Cardiac fibroblast (primary cell): Measurements from ENCODE around the gene FBXO5.

Source experiments
- DNase-seq, 2 donors: peaks; one replicate each; pipeline versions ENCODE4 v3.0.0 to v3.0.0-alpha.2; 2010; ENCODE audit warnings: low read depth in 2 of 2
- H3K4me3 ChIP-seq, 2 donors: replicated peaks in 1 of 2; 1 replicate in 1 of 2; 2 replicates in 1 of 2; pipeline ENCODE4 v1.5.1; 2011; ENCODE audit warnings: low read depth in 2 of 2, low read length in 2 of 2, mild to moderate bottlenecking in 2 of 2, moderate library complexity in 1 of 2
- TF ChIP-seq, protein P1 (sequence below): IDR thresholded peaks from one replicate; pipeline ENCODE4 v1.5.1; 2011; ENCODE audit warnings: low read depth, mild to moderate bottlenecking, low read length, inconsistent platforms

Gene FBXO5

DNA sequence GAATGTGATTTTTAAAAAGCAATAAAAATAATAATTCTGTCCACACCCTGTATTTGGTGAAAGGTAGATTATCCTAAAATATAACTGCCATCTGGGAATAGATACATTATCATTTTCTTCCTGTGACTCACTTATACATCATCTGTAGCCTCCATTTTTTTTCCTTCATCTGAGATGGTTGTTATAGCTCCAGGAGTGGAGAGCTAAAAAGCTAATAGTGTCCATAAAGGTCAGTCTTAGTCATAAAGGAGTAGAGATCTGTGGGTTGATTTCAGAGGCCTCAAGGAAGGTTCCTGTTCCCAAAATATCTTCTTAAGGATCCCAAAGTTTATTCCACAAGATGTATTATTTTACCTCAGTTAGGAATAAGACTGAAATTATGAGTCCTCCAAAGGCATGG, 41.1 kb downstream of the FBXO5 start:
- DNase-seq = no peak
- H3K4me3 ChIP-seq = no peak overlapping the region
- TF ChIP-seq, protein P1, sequence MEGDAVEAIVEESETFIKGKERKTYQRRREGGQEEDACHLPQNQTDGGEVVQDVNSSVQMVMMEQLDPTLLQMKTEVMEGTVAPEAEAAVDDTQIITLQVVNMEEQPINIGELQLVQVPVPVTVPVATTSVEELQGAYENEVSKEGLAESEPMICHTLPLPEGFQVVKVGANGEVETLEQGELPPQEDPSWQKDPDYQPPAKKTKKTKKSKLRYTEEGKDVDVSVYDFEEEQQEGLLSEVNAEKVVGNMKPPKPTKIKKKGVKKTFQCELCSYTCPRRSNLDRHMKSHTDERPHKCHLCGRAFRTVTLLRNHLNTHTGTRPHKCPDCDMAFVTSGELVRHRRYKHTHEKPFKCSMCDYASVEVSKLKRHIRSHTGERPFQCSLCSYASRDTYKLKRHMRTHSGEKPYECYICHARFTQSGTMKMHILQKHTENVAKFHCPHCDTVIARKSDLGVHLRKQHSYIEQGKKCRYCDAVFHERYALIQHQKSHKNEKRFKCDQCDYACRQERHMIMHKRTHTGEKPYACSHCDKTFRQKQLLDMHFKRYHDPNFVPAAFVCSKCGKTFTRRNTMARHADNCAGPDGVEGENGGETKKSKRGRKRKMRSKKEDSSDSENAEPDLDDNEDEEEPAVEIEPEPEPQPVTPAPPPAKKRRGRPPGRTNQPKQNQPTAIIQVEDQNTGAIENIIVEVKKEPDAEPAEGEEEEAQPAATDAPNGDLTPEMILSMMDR = no peak

DNA sequence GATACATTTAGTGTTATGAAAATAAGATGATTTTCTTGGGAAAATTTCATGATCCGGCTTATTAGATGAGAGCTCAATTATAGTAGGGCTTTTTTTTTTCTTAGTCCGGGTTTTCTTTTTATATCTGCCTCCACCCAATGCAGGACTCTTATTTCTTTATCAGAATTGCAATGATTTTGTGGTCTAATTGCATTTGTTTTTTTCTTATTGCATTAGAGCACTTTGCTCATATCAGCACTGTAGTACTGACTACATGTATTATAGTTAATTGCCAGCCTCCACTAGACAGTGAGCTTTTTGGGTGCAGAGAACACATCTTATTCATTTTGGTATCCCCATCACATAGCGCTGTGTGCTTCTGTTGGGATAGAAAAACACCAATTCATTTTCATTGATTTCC, 50.0 kb downstream of the FBXO5 start:
- no peak for DNase-seq
- H3K4me3 ChIP-seq = no peak overlapping the region
- TF ChIP-seq, protein P1 = no peak

DNA sequence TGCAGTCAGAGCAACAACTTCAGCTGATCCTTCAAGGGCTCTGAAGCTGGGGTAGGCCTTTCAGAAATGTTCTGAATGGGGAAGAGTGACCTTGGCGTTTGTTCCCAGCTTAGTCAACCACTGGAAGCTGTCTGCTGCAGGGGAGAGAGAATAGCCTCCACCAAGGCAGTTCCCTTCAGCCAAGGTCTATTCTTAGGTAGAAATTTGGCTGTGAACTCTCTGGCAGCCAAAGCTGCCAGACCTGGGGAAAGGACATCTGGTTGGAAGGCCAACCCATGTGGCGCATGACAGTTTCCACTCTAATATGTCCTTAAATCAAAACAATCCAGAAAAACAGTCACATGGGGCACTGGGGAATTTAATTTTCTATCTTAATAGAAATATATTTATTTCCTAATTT, 60.1 kb downstream of the FBXO5 start:
- no peak for DNase-seq
- no peak overlapping the region for H3K4me3 ChIP-seq
- TF ChIP-seq, protein P1 = no peak
